Tibial artery (tissue), 4 donors: ENCODE data around the gene SH3PXD2B.
"Not testable (repeated sequence)": the region's sequence is repeated elsewhere in the genome, so short reads cannot be mapped to it uniquely, and the experiment has no call there.

Source experiments
- DNase-seq, 2 donors: peaks; one replicate each; pipeline ENCODE4 v3.0.0-alpha.2; 2019
- H3K27ac ChIP-seq, 2 donors: fragments of 200-600 bp; sonication (generic) in 1 of 2; 1 replicate in 1 of 2; 2 replicates in 1 of 2; pipeline ENCODE4 v1.5.1; 2018 to 2019; ENCODE audit warnings: mild to moderate bottlenecking in 1 of 2
- H3K27me3 ChIP-seq, 2 donors: fragments of 200-600 bp; sonication (generic) in 1 of 2; one replicate each; pipeline versions ENCODE4 v1.5.1 to v1.6.0; 2016 to 2019
- H3K36me3 ChIP-seq, 3 donors: fragments of 200-600 bp; sonication (generic) in 2 of 3; one replicate each; pipeline ENCODE4 v1.5.1; 2016 to 2019; ENCODE audit warnings: mild to moderate bottlenecking in 2 of 3
- H3K4me1 ChIP-seq, 4 donors: fragments of 200-600 bp; sonication (generic) in 2 of 4; 1 replicate in 3 of 4; 2 replicates in 1 of 4; pipeline ENCODE4 v1.5.1; 2016 to 2019
- H3K4me3 ChIP-seq, 2 donors: fragments of 200-600 bp; sonication (generic) in 1 of 2; 1 replicate in 1 of 2; 2 replicates in 1 of 2; pipeline ENCODE4 v1.5.1; 2018 to 2019; ENCODE audit warnings: mild to moderate bottlenecking in 2 of 2
- H3K9me3 ChIP-seq, 3 donors: fragments of 200-600 bp; sonication (generic) in 1 of 3; one replicate each; pipeline ENCODE4 v1.5.1; 2016 to 2019
- CTCF ChIP-seq, 2 experiments: fragments of 200-600 bp in 1 of 2; fragments of 450-650 bp in 1 of 2; IDR thresholded peaks; one replicate each; pipeline ENCODE4 v1.5.1; 2017 to 2019; ENCODE audit warnings: antibody characterized with exemption in 2 of 2, mild to moderate bottlenecking in 1 of 2, moderate library complexity in 1 of 2
- intact Hi-C: fragments of 100-400 bp; cut with DNase I; formaldehyde crosslinking; loops from one replicate; pipeline ENCODE4 v1.15.0; 2023; ENCODE audit warnings: low total_unique reads

Gene SH3PXD2B

GRCh38 chr5:172353271-172353812 is 101.0 kb downstream of the SH3PXD2B start:
- no peak overlapping the region for H3K4me3 ChIP-seq
- H3K9me3 ChIP-seq, result no peaks in the 10 kb centered on the region
- no peaks in the 10 kb centered on the region for H3K4me1 ChIP-seq
- TF ChIP-seq CTCF (IDR thresholded peaks at IDR 0.05), result no peak
- no peaks in the 10 kb centered on the region for H3K27me3 ChIP-seq
- intact Hi-C loops, result no loop called here
- H3K27ac ChIP-seq, result no peak overlapping the region
- peaks cover 56 to 97% (median 95%) of the 10 kb centered on the region in 3 donors for H3K36me3 ChIP-seq
- no peak for DNase-seq

- H3K27ac ChIP-seq, H3K4me1 ChIP-seq, DNase-seq, H3K9me3 ChIP-seq, intact Hi-C loops, H3K4me3 ChIP-seq, H3K27me3 ChIP-seq: not testable (repeated sequence)
- H3K36me3 ChIP-seq, result peaks cover 59 to 97% (median 95%) of the 10 kb centered on the region in 3 donors
These were observed 101.8 kb downstream of the SH3PXD2B start for GRCh38 chr5:172352526-172352925.

- Histone ChIP-seq H3K36me3 (peaks cover 66 to 99% (median 98%) of the 10 kb centered on the region in 3 donors), H3K27me3 (no peaks in the 10 kb centered on the region), H3K4me3 (no peak overlapping the region), H3K4me1 (no peaks in the 10 kb centered on the region), H3K27ac (no peak overlapping the region), H3K9me3 (no peaks in the 10 kb centered on the region)
- intact Hi-C loops, result no loop called here
- no peak for TF ChIP-seq CTCF (IDR thresholded peaks at IDR 0.05)
- DNase-seq, result no peak
These were observed 103.0 kb downstream of the SH3PXD2B start for GRCh38 chr5:172351240-172351778.

GRCh38 chr5:172350212-172351181 is 103.8 kb downstream of the SH3PXD2B start:
- no peak overlapping the region for H3K4me3 ChIP-seq
- TF ChIP-seq CTCF (IDR thresholded peaks at IDR 0.05), result no peak
- intact Hi-C loops, result no loop called here
- H3K4me1 ChIP-seq, result no peaks in the 10 kb centered on the region
- DNase-seq, result no peak
- peaks cover 67 to 99% (median 98%) of the 10 kb centered on the region in 3 donors for H3K36me3 ChIP-seq
- no peaks in the 10 kb centered on the region for H3K9me3 ChIP-seq
- H3K27me3 ChIP-seq, result no peaks in the 10 kb centered on the region
- H3K27ac ChIP-seq, result no peak overlapping the region

- H3K4me1 ChIP-seq, H3K27ac ChIP-seq, intact Hi-C loops, H3K9me3 ChIP-seq, H3K4me3 ChIP-seq, DNase-seq, H3K27me3 ChIP-seq: not testable (repeated sequence)
- peaks cover 54 to 99% (median 96%) of the 10 kb centered on the region in 3 donors for H3K36me3 ChIP-seq
These were observed 105.6 kb downstream of the SH3PXD2B start for GRCh38 chr5:172348733-172349132.

- H3K36me3 ChIP-seq, result peaks cover 54 to 99% (median 95%) of the 10 kb centered on the region in 3 donors
- H3K27ac ChIP-seq, result no peak overlapping the region
- intact Hi-C loops, result no loop called here
- DNase-seq, result no peak
- no peak overlapping the region for H3K4me3 ChIP-seq
- H3K27me3 ChIP-seq, result no peaks in the 10 kb centered on the region
- no peaks in the 10 kb centered on the region for H3K4me1 ChIP-seq
- H3K9me3 ChIP-seq, result no peaks in the 10 kb centered on the region
- TF ChIP-seq CTCF (IDR thresholded peaks at IDR 0.05), result no peak
These were observed 106.2 kb downstream of the SH3PXD2B start for GRCh38 chr5:172348084-172348483.
